22Rv1 (cell line): ENCODE measurements around the gene LTC4S.

Experiments used
- H3K27ac ChIP-seq: fragments of 450-650 bp; 2 replicates; pipeline ENCODE4 v1.5.1; 2017
- CTCF ChIP-seq: fragments of 450-650 bp; IDR thresholded peaks from 2 replicates; pipeline ENCODE4 v1.5.1; 2017; ENCODE audit warnings: mild to moderate bottlenecking
- ZFX ChIP-seq: fragments of 450-650 bp; IDR thresholded peaks from 2 replicates; pipeline ENCODE4 v1.6.1; 2017; ENCODE audit warnings: antibody characterized with exemption, borderline replicate concordance

Gene LTC4S

DNA sequence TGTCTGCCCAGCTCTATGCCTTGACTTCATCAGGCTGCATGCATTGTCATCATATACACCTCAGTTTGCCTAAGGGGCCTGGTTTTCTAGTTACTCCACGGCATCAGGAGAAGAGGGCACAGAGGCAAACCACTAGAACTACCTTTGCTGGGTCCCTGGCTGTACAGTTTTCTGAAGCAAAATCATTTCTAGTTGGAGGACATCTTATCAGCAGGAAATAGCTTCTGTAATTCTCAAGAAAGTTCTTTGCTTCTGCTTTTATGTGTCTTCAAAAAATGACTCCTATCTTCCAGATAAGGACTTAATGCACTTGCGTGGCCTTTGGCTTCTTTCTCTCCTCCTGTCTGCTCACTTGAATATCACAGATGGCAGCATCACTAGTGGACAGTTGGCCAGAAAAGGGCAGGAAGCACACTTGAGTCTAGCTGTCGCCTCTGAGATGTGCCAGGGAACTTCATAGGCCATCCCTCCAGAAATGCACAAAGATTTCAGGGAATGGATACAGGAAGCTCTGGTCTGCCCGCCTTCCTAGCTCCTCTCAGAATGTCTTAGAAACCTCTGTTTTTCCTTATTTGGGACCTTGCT is 22.4 kb upstream of the LTC4S start:
- TF ChIP-seq ZFX (no peak), CTCF (no peak)
- H3K27ac ChIP-seq, result no peak overlapping the region

- no peak overlapping the region for H3K27ac ChIP-seq
- TF ChIP-seq ZFX, result no peak
- no peak for TF ChIP-seq CTCF
Measured at GRCh38 chr5:179772351-179772750, 21.4 kb upstream of the LTC4S start.

DNA sequence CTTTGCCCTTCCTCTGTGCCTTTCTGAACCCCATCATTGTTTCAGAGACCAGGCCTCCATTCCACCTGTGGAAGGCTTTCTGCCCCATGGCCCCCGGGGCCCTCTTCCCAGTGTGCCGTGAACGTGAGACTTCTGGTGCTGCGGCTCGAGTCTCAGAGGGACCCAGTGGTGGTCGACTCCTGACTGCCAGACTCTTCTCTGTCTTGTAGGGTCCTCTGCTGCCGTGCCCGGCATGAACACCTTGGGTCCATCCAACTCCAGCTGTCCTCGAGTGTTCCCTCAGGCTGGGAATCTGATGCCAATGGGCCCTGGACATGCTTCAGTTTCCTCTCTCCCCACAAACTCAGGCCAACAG is 20.1 kb upstream of the LTC4S start:
- TF ChIP-seq ZFX (no peak), CTCF (no peak)
- no peak overlapping the region for H3K27ac ChIP-seq

GRCh38 chr5:179774442-179774841 is 19.3 kb upstream of the LTC4S start:
- no peak overlapping the region for H3K27ac ChIP-seq
- TF ChIP-seq CTCF, result no peak
- no peak for TF ChIP-seq ZFX

GRCh38 chr5:179776411-179776938 is 17.3 kb upstream of the LTC4S start:
- TF ChIP-seq CTCF (no peak), ZFX (no peak)

GRCh38 chr5:179777456-179777855 is 16.3 kb upstream of the LTC4S start:
- TF ChIP-seq ZFX, result no peak
- TF ChIP-seq CTCF, result no peak
- no peak overlapping the region for H3K27ac ChIP-seq

More at GRCh38 chr5:179776411-179776938, 17.3 kb upstream of the LTC4S start:
- H3K27ac ChIP-seq, result no peak overlapping the region

DNA sequence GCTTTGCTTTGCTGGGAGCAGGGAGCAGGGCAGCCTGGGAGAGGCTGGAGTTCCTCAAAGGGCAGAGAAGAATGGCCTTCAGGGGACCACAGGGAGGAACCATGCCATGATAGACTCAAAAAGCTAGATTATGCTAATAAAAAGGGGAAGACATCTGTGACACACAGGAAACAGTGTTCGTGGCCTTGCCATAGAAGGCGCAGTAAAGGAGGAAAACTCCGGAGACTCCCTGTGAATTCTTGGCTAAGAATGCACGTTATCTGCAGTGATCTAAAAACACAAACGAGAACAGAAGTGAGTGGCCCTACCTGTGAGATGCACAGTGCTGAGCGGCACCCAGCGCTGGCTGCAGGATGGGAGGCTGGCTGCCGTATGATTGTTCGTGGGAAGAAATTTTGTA is 15.9 kb upstream of the LTC4S start:
- H3K27ac ChIP-seq, result no peak overlapping the region
- TF ChIP-seq ZFX, result no peak
- TF ChIP-seq CTCF, result no peak
